ENCODE results near the gene OR4F6.
"Not testable (repeated sequence)": the region's sequence is repeated elsewhere in the genome, so short reads cannot be mapped to it uniquely, and the experiment has no call there.

Gene OR4F6

GRCh38 chr15:101803209-101803608, at the start of gene OR4F6:
TSS of gene OR4F6 (plus strand) at chr15:101803509. CDS start at chr15:101805720, 2,211 bp downstream.
- no peak for DNase-seq

GRCh38 chr15:101764669-101765339, 38.5 kb upstream of the OR4F6 start:
- DNase-seq: not testable (repeated sequence)

GRCh38 chr15:101765340-101765671, 38.0 kb upstream of the OR4F6 start:
- DNase-seq: not testable (repeated sequence)

GRCh38 chr15:101765772-101766456, 37.4 kb upstream of the OR4F6 start:
- no peak for DNase-seq

GRCh38 chr15:101767083-101767640, 36.1 kb upstream of the OR4F6 start:
- not testable (repeated sequence) for DNase-seq

- DNase-seq: no peak
Observed at GRCh38 chr15:101772921-101773320, 30.4 kb upstream of the OR4F6 start.

- no peak for DNase-seq
Observed at GRCh38 chr15:101773496-101774100, 29.7 kb upstream of the OR4F6 start.

GRCh38 chr15:101775136-101775535, 28.2 kb upstream of the OR4F6 start:
- DNase-seq: no peak

- not testable (repeated sequence) for DNase-seq
Observed at GRCh38 chr15:101778576-101778975, 24.7 kb upstream of the OR4F6 start.

GRCh38 chr15:101780225-101780624, 23.1 kb upstream of the OR4F6 start:
- not testable (repeated sequence) for DNase-seq

- DNase-seq: no peak
Observed at GRCh38 chr15:101781928-101782327, 21.4 kb upstream of the OR4F6 start.

GRCh38 chr15:101784644-101785043, 18.7 kb upstream of the OR4F6 start:
- no peak for DNase-seq

GRCh38 chr15:101786422-101786821, 16.9 kb upstream of the OR4F6 start:
- not testable (repeated sequence) for DNase-seq

GRCh38 chr15:101788001-101788400, 15.3 kb upstream of the OR4F6 start:
- DNase-seq: not testable (repeated sequence)

GRCh38 chr15:101788503-101789269, 14.6 kb upstream of the OR4F6 start:
- not testable (repeated sequence) for DNase-seq

- DNase-seq: not testable (repeated sequence)
Observed at GRCh38 chr15:101790748-101791147, 12.6 kb upstream of the OR4F6 start.

- DNase-seq: not testable (repeated sequence)
Observed at GRCh38 chr15:101793981-101794380, 9.3 kb upstream of the OR4F6 start.

- no peak for DNase-seq
Observed at GRCh38 chr15:101795455-101795854, 7.9 kb upstream of the OR4F6 start.

GRCh38 chr15:101799665-101800064, 3.6 kb upstream of the OR4F6 start:
- no peak for DNase-seq

GRCh38 chr15:101801048-101801447, 2.3 kb upstream of the OR4F6 start:
- DNase-seq: no peak

GRCh38 chr15:101803676-101804075, 367 bp downstream of the OR4F6 start:
- no peak for DNase-seq

GRCh38 chr15:101804375-101804774, 1.1 kb downstream of the OR4F6 start:
- no peak for DNase-seq

- DNase-seq: no peak
Observed at GRCh38 chr15:101804941-101805340, 1.6 kb downstream of the OR4F6 start.
